Pulmonary artery endothelial cell (primary cell): Measurements from ENCODE around the gene CWH43. TPM values are rescaled to one million over a fixed set of nuclear protein-coding genes. Genes with fewer than 3 reads are reported as not detected.
"Not testable (repeated sequence)": the region's sequence is repeated elsewhere in the genome, so short reads cannot be mapped to it uniquely, and the experiment has no call there.

ENCODE experiments used
- DNase-seq: peaks from one replicate; pipeline ENCODE4 v3.0.0-alpha.2; 2011; ENCODE audit warnings: low read depth, low spot score
- total RNA-seq: library from RNA; depleted of rRNA; stranded (reverse); fragments of >200 nt; gene quantifications from 2 replicates; pipeline ENCODE4 v1.2.3, GENCODE V29; 2014

The CWH43 gene
- total RNA-seq, 1 donor from 2014 or later, result not detected

DNA sequence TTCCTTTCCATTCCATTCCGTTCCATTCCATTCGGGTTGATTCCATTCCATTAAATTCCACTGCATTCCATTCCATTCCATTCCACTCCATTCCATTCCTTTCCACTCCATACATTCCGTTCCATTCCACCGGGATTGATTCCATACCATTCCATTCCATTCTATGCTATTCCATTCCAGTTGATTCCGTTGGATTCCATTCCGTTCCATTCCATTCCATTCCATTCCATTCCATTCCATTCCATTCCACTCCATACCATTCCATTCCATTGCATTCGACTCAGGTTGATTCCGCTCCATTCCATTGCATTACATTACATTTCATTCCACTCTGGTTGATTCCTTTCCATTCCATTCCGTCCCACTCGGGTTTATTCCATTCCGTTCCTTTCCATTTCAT is 110.1 kb downstream of the CWH43 start:
- not testable (repeated sequence) for DNase-seq

DNA sequence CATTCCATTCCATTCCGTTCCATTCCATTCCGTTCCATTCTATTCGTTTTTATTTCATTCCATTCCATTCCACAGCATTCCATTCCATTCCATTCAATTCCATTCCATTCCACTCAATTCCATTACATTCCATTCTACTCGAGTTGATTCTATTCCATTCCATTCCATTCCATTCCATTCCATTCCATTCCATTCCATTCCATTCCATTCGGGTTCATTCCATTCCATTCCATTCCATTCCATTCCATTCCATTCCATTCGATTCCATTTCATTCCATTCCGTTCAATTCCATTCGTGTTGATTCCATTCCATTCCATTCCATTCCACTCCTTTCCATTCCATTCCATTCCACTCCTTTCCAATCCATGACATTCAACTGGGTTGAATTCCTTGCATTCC is 110.6 kb downstream of the CWH43 start:
- DNase-seq, result not testable (repeated sequence)

DNA sequence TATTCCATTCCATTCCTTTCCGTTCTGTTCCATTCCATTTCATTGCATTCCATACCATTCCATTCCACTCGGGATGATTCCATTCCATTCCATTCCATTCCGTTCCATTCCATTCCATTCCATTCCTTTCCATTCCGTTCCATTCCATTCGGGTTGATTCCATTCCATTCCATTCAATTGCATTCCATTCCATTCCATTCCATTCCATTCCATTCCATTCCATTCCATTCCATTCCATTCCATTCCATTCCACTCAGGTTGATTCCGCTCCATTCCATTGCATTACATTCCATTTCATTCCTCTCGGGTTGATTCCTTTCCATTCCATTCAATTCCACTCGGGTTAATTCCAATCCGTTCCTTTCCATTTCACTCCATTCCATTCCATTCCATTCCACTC is 111.0 kb downstream of the CWH43 start:
- not testable (repeated sequence) for DNase-seq

DNA sequence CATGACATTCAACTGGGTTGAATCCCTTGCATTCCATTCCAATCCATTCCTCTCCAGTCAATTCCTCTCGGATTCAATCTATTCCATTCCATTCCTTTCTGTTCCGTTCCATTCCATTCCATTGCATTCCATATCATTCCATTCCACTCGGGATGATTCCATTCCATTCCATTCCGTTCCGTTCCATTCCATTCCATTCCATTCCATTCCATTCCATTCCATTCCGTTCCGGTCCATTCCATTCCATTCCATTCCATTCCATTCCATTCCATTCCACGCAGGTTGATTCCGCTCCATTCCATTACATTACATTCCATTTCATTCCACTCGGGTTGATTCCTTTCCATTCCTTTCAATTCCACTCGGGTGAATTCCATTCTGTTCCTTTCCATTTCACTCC is 111.4 kb downstream of the CWH43 start:
- not testable (repeated sequence) for DNase-seq

DNA sequence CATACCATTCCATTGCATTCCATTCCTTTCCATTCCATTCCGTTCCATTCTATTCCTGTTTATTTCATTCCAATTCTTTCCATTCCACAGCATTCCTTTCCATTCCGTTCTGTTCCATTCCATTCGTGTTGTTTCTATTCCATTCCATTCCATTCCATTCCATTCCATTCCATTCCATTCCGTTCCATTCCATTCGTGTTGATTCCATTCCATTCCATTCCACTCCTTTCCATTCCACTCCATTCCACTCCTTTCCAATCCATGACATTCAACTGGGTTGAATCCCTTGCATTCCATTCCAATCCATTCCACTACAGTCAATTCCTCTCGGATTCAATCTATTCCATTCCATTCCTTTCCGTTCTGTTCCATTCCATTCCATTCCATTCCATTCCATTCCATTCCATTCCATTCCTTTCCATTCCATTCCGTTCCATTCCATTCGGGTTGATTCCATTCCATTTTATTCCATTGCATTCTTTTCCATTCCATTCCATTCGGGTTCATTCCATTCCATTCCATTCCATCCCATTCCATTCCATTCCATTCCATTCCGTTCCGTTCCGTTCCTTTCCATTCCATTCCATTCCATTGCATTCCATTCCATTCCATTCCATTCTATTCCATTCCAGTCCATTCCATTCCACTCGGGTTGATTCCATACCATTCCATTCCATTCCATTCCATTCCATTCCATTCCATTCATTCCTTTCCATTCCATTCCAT is 112.1 kb downstream of the CWH43 start:
- not testable (repeated sequence) for DNase-seq

DNA sequence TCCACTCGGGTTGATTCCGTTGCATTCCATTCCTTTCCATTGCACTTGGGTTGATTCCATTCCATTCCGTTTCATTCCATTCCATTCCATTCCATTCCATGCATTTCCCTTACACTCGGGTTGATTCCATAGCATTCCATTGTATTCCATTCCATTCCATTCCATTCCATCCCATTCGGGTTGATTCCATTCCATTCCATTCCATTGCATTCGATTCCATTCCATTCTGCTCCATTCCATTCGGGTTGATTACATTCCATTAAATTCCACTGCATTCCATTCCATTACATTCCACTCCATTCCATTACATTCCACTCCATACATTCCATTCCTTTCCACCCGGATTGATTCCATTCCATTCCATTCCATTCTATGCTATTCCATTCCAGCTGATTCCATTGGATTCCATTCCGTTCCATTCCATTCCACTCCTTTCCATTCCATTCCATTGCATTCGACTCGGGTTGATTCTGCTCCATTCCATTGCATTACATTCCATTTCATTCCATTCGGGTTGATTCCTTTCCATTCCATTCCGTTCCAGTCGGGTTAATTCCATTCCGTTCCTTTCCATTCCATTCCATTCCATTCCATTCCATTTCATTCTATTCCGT is 113.9 kb downstream of the CWH43 start:
- DNase-seq, result not testable (repeated sequence)

DNA sequence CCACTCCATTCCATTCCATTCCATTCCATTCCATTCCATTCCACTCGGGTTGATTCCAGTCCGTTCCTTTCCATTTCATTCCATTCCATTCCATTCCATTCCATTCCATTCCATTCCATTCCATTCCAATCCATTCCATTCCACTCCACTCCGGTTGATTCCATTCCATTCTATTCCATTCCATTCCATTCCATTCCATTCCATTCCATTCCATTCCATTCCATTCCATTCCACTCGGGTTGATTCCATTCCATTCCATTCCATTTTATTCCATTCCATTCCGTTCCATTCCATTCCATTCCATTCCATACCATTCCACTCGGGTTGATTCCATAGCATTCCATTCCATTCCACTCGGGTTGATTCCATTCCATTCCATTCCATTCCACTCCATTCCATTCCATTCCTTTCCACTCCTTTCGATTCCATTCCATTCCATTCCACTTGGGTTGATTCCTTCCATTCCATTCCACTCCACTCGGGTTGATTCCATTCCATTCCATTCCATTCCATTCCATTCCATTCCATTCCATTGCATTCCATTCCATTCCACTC is 116.3 kb downstream of the CWH43 start:
- DNase-seq, result not testable (repeated sequence)

DNA sequence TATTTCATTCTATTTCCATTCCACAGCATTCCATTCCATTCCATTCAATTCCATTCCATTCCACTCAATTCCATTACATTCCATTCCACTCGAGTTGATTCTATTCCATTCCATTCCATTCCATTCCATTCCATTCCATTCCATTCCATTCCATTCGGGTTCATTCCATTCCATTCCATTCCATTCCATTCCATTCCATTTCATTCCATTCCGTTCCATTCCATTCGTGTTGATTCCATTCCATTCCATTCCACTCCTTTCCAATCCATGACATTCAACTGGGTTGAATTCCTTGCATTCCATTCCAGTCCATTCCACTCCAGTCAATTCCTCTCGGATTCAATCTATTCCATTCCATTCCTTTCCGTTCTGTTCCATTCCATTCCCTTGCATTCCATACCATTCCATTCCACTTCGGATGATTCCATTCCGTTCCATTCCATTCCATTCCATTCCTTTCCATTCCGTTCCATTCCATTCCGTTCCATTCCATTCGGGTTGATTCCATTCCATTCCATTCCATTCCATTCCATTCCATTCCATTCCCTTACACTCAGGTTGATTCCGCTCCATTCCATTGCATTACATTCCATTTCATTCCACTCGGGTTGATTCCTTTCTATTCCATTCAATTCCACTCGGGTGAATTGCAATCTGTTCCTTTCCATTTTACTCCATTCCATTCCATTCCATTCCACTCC is 117.5 kb downstream of the CWH43 start:
- DNase-seq, result not testable (repeated sequence)

DNA sequence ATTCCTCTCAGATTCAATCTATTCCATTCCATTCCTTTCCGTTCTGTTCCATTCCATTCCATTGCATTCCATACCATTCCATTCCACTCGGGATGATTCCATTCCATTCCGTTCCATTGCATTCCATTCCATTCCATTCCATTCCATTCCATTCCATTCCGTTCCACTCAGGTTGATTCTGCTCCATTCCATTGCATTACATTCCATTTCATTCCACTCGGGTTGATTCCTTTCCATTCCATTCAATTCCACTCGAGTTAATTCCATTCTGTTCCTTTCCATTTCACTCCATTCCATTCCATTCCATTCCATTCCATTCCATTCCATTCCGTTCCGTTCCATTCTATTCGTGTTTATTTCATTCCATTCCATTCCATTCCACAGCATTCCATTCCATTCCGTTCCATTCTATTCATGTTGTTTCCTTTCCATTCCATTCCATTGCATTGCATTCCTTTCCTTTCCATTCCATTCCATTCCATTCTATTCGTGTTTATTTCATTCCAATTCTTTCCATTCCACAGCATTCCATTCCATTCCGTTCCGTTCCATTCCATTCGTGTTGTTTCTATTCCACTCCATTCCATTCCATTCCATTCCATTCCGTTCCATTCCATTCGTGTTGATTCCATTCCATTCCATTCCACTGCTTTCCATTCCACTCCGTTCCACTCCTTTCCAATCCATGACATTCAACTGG is 118.3 kb downstream of the CWH43 start:
- DNase-seq, result not testable (repeated sequence)

DNA sequence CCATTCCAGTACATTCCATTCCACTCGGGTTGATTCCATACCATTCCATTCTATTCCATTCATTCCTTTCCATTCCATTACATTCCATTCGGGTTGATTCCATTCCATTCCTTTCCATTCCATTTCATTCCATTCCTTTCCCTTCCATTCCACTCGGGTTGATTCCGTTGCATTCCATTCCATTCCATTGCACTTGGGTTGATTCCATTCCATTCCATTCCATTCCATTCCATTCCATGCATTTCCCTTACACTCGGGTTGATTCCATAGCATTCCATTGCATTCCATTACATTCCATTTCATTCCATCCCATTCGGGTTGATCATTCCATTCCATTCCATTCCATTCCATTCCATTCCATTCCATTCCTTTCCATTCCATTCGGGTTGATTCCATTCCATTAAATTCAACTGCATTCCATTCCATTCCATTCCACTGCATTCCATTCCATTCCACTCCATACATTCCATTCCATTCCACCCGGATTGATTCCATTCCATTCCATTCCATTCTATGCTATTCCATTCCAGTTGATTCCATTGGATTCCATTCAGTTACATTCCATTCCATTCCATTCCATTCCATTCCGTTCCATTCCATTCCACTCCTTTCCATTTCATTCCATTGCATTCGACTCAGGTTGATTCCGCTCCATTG is 119.3 kb downstream of the CWH43 start:
- not testable (repeated sequence) for DNase-seq

DNA sequence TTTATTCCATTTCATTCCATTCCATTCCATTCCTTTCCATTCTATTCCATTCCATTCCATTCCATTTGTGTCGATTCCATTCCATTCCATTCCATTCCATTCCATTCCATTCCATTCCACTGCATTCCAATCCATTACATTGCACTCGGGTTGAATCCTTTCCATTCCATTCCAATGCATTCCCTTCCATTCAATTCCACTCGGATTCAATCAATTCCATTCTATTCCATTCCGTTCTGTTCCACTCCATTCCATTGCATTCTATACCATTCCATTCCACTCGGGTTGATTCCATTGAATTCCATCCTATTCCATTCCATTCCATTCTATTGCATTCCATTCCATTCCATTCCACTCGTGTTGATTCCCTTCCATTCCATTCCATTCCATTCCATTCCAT is 121.2 kb downstream of the CWH43 start:
- peak; percentile 63 for DNase-seq

DNA sequence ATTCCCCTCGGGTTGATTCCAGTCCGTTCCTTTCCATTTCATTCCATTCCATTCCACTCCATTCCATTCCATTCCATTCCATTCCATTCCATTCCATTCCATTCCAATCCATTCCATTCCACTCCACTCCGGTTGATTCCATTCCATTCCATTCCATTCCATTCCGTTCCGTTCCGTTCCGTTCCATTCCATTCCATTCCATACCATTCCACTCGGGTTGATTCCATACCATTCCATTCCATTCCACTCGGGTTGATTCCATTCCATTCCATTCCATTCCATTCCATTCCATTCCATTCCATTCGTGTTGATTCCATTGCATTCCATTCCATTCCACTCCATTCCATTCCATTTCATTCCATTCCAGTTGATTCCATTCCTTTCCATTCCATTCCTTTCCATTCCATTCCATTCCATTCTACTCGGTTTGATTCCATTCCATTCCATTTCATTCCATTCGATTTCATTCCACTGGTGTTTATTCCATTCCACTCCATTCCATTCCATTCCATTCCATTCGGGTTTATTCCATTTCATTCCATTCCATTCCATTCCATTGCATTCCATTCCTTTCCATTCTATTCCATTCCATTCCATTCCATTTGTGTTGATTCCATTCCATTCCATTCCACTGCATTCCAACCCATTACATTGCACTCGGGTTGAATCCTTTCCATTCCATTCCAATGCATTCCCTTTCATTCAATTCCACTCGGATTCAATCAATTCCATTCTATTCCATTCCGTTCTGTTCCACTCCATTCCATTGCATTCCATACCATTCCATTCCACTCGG is 122.3 kb downstream of the CWH43 start:
- not testable (repeated sequence) for DNase-seq

DNA sequence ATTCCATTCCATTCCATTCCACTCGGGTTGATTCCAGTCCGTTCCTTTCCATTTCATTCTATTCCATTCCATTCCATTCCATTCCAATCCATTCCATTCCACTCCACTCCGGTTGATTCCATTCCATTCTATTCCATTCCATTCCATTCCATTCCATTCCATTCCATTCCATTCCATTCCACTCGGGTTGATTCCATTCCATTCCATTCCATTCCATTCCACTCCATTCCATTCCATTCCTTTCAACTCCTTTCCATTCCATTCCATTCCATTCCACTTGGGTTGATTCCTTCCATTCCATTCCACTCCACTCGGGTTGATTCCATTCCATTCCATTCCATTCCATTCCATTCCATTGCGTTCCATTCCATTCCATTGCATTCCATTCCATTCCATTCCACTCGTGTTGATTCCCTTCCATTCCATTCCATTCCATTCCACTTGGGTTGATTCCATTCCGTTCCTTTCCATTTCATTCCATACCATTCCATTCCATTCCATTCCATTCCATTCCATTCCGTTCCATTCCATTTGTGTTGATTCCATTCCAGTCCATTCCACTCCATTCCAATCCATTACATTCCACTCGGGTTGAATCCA is 123.6 kb downstream of the CWH43 start:
- DNase-seq, result not testable (repeated sequence)

DNA sequence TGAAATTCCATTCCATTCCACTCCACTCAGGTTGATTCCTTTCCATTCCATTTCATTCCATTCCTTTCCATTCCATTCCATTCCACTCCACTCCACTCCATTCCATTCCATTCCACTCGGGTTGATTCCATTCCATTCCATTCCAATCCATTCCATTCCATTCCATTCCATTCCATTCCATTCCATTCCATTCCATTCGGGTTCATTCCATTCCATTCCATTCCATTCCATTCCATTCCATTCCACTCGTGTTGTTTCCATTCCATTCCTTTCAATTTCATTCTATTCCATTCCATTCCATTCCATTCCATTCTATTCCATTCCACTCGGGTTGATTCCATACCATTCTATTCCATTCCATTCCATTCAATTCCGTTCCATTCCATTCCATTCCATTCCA is 124.5 kb downstream of the CWH43 start:
- DNase-seq, result not testable (repeated sequence)

Other genes starting within 250 kb of the CWH43 start
- 90.3 and 137 TPM in 2 replicates for gene FRYL, start 206.0 kb upstream of the CWH43 start, total RNA-seq
- 59.4 and 79.7 TPM in 2 replicates for gene OCIAD1, start 155.2 kb upstream of the CWH43 start, total RNA-seq
- gene OCIAD2, start 79.5 kb upstream of the CWH43 start, total RNA-seq, result 152 and 206 TPM in 2 replicates